Activated naive CD4-positive, alpha-beta T cell treated with anti-CD3 and anti-CD28 coated beads, Interleukin-2, amount 10 ng/mL, durations not matched to agents 7 days and 5 days (primary cell): ENCODE data around the gene WDR70.

Experiments used
- CTCF ChIA-PET: fragments of 350-600 bp; sonication (Branson Sonifier 250); formaldehyde crosslinking; loops from one replicate; lab custom pipeline; 2021; ENCODE audit warnings: antibody characterized with exemption; lab: Charles Lee
- DNase-seq: peaks from one replicate; pipeline ENCODE4 v3.0.0-alpha.2; 2020
- H3K27ac Mint-ChIP-seq: one replicate; pipeline ENCODE4 v1.8.0; 2021; ENCODE audit warnings: mild to moderate bottlenecking, moderate library complexity, mixed read lengths
- H3K27me3 Mint-ChIP-seq: one replicate; pipeline ENCODE4 v1.8.0; 2021; ENCODE audit warnings: mild to moderate bottlenecking, mixed read lengths
- H3K36me3 Mint-ChIP-seq: one replicate; pipeline ENCODE4 v1.8.0; 2021; ENCODE audit warnings: mixed read lengths
- H3K4me1 Mint-ChIP-seq: one replicate; pipeline ENCODE4 v1.8.0; 2021; ENCODE audit warnings: mixed read lengths
- H3K4me3 Mint-ChIP-seq: one replicate; pipeline ENCODE4 v1.8.0; 2021; ENCODE audit warnings: mild to moderate bottlenecking, moderate library complexity, mixed read lengths
- H3K9me3 Mint-ChIP-seq: one replicate; pipeline ENCODE4 v1.8.0; 2021; ENCODE audit warnings: mixed read lengths

WDR70 gene

GRCh38 chr5:37738057-37738691 lies 359.1 kb downstream of the WDR70 start:
- peaks cover 15% of the 10 kb centered on the region for H3K4me1 Mint-ChIP-seq
- H3K4me3 Mint-ChIP-seq: no peak overlapping the region
- peaks cover 18% of the 10 kb centered on the region for H3K36me3 Mint-ChIP-seq
- H3K27me3 Mint-ChIP-seq: no peaks in the 10 kb centered on the region
- no peaks in the 10 kb centered on the region for H3K9me3 Mint-ChIP-seq
- CTCF ChIA-PET: interaction anchor here (0.5 to 2.8 kb wide), 2 partner anchors 14 to 874 kb away, joined by 3 to 16 read pairs; no protein-coding TSS in a partner anchor
- no peak overlapping the region for H3K27ac Mint-ChIP-seq
- no peak for DNase-seq

GRCh38 chr5:37738865-37739488 lies 359.9 kb downstream of the WDR70 start:
- Mint-ChIP-seq H3K4me1 (peaks cover 15% of the 10 kb centered on the region), H3K27ac (no peak overlapping the region), H3K9me3 (no peaks in the 10 kb centered on the region), H3K27me3 (no peaks in the 10 kb centered on the region), H3K36me3 (peaks cover 19% of the 10 kb centered on the region), H3K4me3 (no peak overlapping the region)
- no peak for DNase-seq
- CTCF ChIA-PET: interaction anchor here (0.6 to 2.8 kb wide), 2 partner anchors 15 to 36 kb away, joined by 3 to 16 read pairs; no protein-coding TSS in a partner anchor

DNA sequence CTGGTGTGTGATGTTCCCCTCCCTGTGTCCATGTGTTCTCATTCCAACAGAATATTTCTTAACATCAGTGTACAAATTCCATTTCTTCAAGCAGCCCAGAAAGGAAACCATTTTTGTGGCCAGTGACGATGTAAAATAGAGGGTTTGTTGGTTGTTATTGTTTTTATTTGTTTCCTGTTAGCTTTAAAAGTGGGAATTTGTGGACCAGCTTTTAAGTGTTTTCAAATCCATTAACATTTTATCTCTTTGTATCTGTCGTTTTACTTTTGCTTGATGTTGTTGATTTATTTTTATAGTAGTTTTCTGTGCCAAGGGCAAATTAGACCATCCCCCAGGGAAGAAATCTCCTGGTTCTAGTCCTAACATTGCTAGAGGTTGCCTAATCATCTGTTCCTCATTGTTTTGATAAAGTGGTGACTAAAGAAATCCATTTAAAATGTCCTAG lies 360.7 kb downstream of the WDR70 start:
- DNase-seq: no peak
- CTCF ChIA-PET: interaction anchor here (1.5 kb wide), 1 partner anchor 453 kb away, joined by 3 read pairs; no protein-coding TSS in a partner anchor
- peaks cover 25% of the 10 kb centered on the region for H3K36me3 Mint-ChIP-seq
- peaks cover 15% of the 10 kb centered on the region for H3K4me1 Mint-ChIP-seq
- H3K4me3 Mint-ChIP-seq: no peak overlapping the region
- H3K9me3 Mint-ChIP-seq: peaks cover 7% of the 10 kb centered on the region
- H3K27me3 Mint-ChIP-seq: no peaks in the 10 kb centered on the region
- no peak overlapping the region for H3K27ac Mint-ChIP-seq

GRCh38 chr5:37740331-37741066 lies 361.4 kb downstream of the WDR70 start:
- Mint-ChIP-seq H3K4me3 (no peak overlapping the region), H3K9me3 (peaks cover 9% of the 10 kb centered on the region), H3K4me1 (peaks cover 15% of the 10 kb centered on the region), H3K27me3 (no peaks in the 10 kb centered on the region), H3K27ac (no peak overlapping the region), H3K36me3 (peaks cover 25% of the 10 kb centered on the region)
- CTCF ChIA-PET: interaction anchor here (1.5 kb wide), 1 partner anchor 453 kb away, joined by 3 read pairs; no protein-coding TSS in a partner anchor
- no peak for DNase-seq

GRCh38 chr5:37742111-37742510 lies 363.0 kb downstream of the WDR70 start:
- CTCF ChIA-PET: no interaction called here
- no peak overlapping the region for H3K4me3 Mint-ChIP-seq
- H3K9me3 Mint-ChIP-seq: peaks cover 11% of the 10 kb centered on the region
- no peak overlapping the region for H3K27ac Mint-ChIP-seq
- peaks cover 8% of the 10 kb centered on the region for H3K4me1 Mint-ChIP-seq
- no peak for DNase-seq
- H3K36me3 Mint-ChIP-seq: peaks cover 25% of the 10 kb centered on the region
- no peaks in the 10 kb centered on the region for H3K27me3 Mint-ChIP-seq

DNA sequence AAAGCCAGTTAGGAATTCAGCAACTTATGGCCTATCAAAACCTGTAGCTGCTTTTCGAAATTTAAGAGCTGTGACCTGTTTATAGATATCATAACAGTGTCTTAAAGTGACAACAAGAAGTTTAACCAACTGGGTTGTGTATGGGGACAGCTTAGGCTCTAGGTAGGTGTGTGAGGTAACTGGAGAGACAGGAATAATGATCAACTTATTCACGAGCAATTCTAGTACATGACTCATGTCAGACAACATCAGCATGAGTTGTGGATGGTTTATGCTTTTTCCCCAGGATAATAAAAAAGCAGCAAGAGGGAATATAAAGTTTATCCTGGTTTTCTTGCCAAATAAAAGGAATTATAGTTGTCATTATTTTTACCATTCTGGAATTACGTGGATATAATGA lies 372.1 kb downstream of the WDR70 start:
- CTCF ChIA-PET: no interaction called here
- H3K27me3 Mint-ChIP-seq: no peaks in the 10 kb centered on the region
- H3K27ac Mint-ChIP-seq: no peak overlapping the region
- no peaks in the 10 kb centered on the region for H3K4me1 Mint-ChIP-seq
- H3K4me3 Mint-ChIP-seq: no peak overlapping the region
- DNase-seq: no peak
- peaks cover 6% of the 10 kb centered on the region for H3K36me3 Mint-ChIP-seq
- peaks cover under 1% of the 10 kb centered on the region for H3K9me3 Mint-ChIP-seq

DNA sequence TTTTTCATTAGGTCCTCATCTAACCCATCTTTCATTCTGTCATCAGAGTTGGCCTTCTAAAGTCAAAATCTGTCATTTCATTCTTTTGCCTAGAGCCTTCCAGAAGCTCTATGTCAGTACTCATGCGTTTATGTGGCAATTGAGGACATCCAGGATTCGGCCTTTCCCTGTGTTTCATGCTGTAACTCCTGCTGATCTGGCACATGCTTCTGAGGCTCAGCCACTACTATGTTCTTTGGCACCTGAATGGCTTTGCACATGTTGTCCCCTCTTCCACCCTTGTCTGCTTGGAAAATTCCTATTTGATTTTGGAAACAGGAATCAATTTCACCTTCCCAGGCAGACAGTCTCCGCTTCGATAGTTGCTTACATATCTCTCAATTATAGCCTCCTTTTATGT lies 375.9 kb downstream of the WDR70 start:
- H3K9me3 Mint-ChIP-seq: peaks cover 6% of the 10 kb centered on the region
- H3K36me3 Mint-ChIP-seq: peaks cover 7% of the 10 kb centered on the region
- no peaks in the 10 kb centered on the region for H3K27me3 Mint-ChIP-seq
- no peak overlapping the region for H3K4me3 Mint-ChIP-seq
- no peak overlapping the region for H3K27ac Mint-ChIP-seq
- DNase-seq: no peak
- CTCF ChIA-PET: no interaction called here
- H3K4me1 Mint-ChIP-seq: no peaks in the 10 kb centered on the region

GRCh38 chr5:37755581-37755980 lies 376.5 kb downstream of the WDR70 start:
- CTCF ChIA-PET: no interaction called here
- Mint-ChIP-seq H3K9me3 (peaks cover 6% of the 10 kb centered on the region), H3K36me3 (peaks cover 7% of the 10 kb centered on the region), H3K27ac (no peak overlapping the region), H3K4me3 (no peak overlapping the region), H3K27me3 (no peaks in the 10 kb centered on the region), H3K4me1 (no peaks in the 10 kb centered on the region)
- no peak for DNase-seq

DNA sequence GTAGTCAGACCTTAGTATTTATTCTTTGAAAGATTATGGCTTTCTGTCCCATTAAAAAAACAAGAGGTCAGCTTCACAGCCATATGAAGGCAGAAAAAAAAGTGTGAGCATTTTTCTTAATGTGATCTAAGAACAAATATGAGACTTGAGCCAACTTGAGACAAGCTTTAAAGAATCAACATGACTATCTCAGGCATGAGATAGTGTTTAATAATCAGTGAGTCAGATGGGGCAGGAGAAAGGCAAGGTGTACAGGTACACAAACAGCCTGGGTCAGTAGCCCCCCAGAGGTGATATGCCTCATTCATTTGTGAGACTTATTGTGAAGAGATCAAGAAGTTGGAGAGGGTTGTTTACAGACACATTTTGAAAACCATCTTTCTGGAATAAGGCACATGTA lies 377.1 kb downstream of the WDR70 start:
- H3K9me3 Mint-ChIP-seq: peaks cover 6% of the 10 kb centered on the region
- CTCF ChIA-PET: no interaction called here
- no peak overlapping the region for H3K27ac Mint-ChIP-seq
- peaks cover 7% of the 10 kb centered on the region for H3K36me3 Mint-ChIP-seq
- DNase-seq: no peak
- no peak overlapping the region for H3K4me3 Mint-ChIP-seq
- no peaks in the 10 kb centered on the region for H3K4me1 Mint-ChIP-seq
- no peaks in the 10 kb centered on the region for H3K27me3 Mint-ChIP-seq

DNA sequence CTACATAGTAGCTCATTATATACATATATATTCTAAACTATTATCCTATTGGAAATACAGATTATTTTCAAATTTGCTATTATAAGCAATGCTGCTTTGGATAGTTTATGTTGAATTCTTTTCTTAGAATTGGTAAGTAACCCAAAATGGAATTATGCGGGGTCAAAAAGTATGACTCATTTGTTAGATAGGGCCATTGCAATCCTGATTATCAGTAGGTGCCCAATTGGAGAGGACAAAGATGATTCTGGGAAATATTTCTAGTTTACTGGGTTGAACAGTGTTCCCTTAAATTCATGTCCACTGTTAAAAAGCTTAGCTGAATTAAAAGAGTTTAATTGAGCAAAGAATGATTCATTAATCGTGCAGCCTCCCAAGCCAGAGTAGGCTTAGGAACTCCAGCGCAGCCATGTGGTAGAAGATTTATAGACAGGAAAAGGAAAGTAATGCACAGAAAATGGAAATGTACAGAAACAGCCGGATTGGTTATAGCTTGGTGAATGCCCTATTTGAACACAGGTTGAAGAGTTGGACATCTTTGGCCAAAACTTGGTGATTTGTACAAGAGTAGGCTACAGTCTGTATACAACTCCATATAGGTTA lies 379.0 kb downstream of the WDR70 start:
- Mint-ChIP-seq H3K9me3 (peaks cover 6% of the 10 kb centered on the region), H3K36me3 (peaks cover 7% of the 10 kb centered on the region), H3K27ac (no peak overlapping the region), H3K4me1 (no peaks in the 10 kb centered on the region), H3K4me3 (no peak overlapping the region), H3K27me3 (no peaks in the 10 kb centered on the region)
- CTCF ChIA-PET: interaction anchor here (0.9 to 1.3 kb wide), 3 partner anchors 17 to 346 kb away, joined by 3 to 4 read pairs (median 3); no protein-coding TSS in a partner anchor
- DNase-seq: no peak

DNA sequence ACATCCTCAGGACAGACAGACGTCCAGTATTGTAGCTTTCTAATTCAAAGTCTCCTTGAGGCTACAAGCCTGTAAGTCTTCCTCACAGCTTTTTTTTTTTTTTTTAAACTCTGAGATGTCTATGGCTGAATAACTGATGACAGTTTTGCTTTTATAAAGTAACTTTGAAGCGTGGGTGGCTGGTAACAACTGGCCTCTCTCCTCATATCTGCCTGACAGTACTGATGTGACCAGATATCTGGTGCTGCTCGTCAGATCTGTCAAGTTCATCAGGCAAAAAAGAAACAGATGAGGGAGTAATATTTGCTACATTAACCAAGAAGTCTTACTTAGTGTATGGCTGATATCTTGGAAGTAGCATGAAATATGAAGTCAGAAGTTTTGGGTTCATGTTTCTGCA lies 388.1 kb downstream of the WDR70 start:
- Mint-ChIP-seq H3K27me3 (no peaks in the 10 kb centered on the region), H3K27ac (no peak overlapping the region), H3K9me3 (no peaks in the 10 kb centered on the region), H3K4me1 (no peaks in the 10 kb centered on the region), H3K36me3 (no peaks in the 10 kb centered on the region), H3K4me3 (no peak overlapping the region)
- CTCF ChIA-PET: interaction anchor here (0.8 kb wide), 1 partner anchor 229 kb away, joined by 4 read pairs; no protein-coding TSS in a partner anchor
- DNase-seq: no peak

GRCh38 chr5:37767961-37768360 lies 388.8 kb downstream of the WDR70 start:
- Mint-ChIP-seq H3K4me3 (no peak overlapping the region), H3K27ac (no peak overlapping the region), H3K9me3 (no peaks in the 10 kb centered on the region), H3K36me3 (no peaks in the 10 kb centered on the region), H3K27me3 (no peaks in the 10 kb centered on the region), H3K4me1 (no peaks in the 10 kb centered on the region)
- CTCF ChIA-PET: no interaction called here
- no peak for DNase-seq

DNA sequence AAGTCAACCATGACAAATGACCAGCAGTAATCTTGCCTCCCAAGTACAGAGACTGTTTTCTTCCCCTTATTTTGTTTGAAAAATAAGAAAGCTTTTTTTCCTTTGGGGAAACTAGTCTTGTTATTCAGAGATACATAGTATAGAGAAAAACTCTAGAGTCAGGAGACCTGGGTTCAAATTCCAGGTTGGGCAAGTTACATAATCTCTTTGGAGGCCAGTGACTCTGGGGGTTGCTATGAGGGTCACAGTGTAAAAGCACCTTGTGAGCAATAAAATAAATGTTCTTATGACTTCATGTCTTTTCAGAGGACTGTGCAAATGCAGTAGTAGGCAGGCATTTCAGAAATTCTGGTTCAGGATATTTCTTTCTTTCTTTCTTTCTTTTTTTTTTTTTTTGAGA lies 389.3 kb downstream of the WDR70 start:
- H3K4me1 Mint-ChIP-seq: no peaks in the 10 kb centered on the region
- no peak overlapping the region for H3K4me3 Mint-ChIP-seq
- H3K27me3 Mint-ChIP-seq: no peaks in the 10 kb centered on the region
- no peak overlapping the region for H3K27ac Mint-ChIP-seq
- no peak for DNase-seq
- no peaks in the 10 kb centered on the region for H3K36me3 Mint-ChIP-seq
- CTCF ChIA-PET: no interaction called here
- peaks cover 2% of the 10 kb centered on the region for H3K9me3 Mint-ChIP-seq

DNA sequence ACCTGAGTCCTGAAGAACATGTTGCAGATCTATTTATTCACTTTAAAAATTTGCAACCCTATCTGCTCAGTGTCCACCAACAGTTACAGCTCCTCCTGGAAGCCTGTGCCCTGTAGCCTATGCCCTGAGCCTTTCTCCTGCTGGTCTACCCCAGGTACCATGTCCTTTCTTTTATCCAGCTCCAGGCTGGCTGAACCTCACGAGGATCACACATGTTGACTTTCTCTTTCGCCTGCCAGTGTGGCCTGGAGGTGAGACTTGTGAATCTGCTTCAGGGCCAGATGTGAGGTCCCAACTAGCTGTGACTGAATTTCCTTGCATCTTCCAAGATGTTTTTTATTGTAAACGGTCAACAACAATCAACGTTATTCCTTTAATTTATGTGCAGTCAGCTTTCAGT lies 390.0 kb downstream of the WDR70 start:
- Mint-ChIP-seq H3K9me3 (peaks cover 7% of the 10 kb centered on the region), H3K36me3 (no peaks in the 10 kb centered on the region), H3K4me1 (no peaks in the 10 kb centered on the region), H3K27me3 (no peaks in the 10 kb centered on the region), H3K4me3 (no peak overlapping the region), H3K27ac (no peak overlapping the region)
- no peak for DNase-seq
- CTCF ChIA-PET: no interaction called here
